Panc1 (cell line): ENCODE measurements around the gene NBPF11.
"Not testable (repeated sequence)": the region's sequence is repeated elsewhere in the genome, so short reads cannot be mapped to it uniquely, and the experiment has no call there.

Source experiments
- POLR2AphosphoS5 ChIP-seq: IDR thresholded peaks from 2 replicates; pipeline ENCODE4 v1.6.1; 2012; ENCODE audit warnings: mild to moderate bottlenecking, low read depth, low read length, moderate library complexity
- TCF7L2 ChIP-seq: IDR thresholded peaks from 2 replicates; pipeline ENCODE4 v1.6.1; 2011; ENCODE audit warnings: mild to moderate bottlenecking, low read depth, low read length, inconsistent platforms

GRCh38 chr1:148068606-148069005 lies 83.5 kb downstream of the NBPF11 start:
- TF ChIP-seq TCF7L2, POLR2AphosphoS5: not testable (repeated sequence)
